PC-3 (cell line): Measurements from ENCODE around the gene RPL19.

Source experiments
- EZH2 ChIP-seq: fragments of 300-600 bp; sonication (generic); IDR thresholded peaks from one replicate; pipeline ENCODE4 v1.6.1; 2017; ENCODE audit warnings: antibody characterized with exemption, mild to moderate bottlenecking, low read length; ENCODE audit not compliant: unreplicated experiment
- TF ChIP-seq, protein P1 (sequence below): fragments of 300-600 bp; sonication (generic); conservative IDR thresholded peaks from 2 replicates; pipeline ENCODE4 v1.5.1; 2017; ENCODE audit warnings: antibody characterized with exemption, low read depth, mild to moderate bottlenecking, low read length

DNA sequence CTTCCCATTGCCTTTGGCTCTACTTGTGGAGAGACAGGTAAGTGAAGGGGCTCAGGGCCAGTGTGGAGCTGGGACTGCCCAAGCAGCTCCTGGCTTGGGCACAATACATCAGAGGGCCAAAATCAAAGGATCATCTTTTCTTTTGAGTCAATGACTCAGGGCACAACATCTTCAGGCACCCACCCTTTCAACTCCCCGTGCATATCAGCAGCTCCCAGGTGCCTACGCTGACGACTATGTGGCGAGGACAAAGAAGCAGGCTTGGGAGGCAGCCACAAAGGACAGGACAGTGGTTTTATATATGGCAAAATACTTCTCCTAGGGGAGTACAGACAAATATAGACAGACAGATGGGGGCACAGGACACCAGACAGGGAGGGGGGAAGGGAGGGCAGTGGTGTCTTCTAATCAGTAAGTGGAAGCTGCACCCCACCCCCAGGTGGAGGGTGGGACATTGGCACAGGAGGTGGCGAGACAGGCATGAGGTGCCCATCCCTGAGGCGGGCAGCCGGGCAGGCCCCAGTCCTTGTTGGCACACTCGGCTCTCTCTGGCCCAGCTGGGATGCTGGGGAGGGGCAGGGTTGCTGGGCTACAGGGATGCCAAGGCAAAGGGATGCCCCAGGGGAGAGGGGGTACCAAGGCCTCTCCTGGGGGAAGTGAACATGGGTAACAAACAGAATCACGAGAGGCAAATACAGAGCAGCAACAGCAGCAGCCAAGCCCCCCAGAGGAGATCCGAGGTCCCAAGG lies 26.4 kb upstream of the RPL19 start:
- TF ChIP-seq, protein P1, sequence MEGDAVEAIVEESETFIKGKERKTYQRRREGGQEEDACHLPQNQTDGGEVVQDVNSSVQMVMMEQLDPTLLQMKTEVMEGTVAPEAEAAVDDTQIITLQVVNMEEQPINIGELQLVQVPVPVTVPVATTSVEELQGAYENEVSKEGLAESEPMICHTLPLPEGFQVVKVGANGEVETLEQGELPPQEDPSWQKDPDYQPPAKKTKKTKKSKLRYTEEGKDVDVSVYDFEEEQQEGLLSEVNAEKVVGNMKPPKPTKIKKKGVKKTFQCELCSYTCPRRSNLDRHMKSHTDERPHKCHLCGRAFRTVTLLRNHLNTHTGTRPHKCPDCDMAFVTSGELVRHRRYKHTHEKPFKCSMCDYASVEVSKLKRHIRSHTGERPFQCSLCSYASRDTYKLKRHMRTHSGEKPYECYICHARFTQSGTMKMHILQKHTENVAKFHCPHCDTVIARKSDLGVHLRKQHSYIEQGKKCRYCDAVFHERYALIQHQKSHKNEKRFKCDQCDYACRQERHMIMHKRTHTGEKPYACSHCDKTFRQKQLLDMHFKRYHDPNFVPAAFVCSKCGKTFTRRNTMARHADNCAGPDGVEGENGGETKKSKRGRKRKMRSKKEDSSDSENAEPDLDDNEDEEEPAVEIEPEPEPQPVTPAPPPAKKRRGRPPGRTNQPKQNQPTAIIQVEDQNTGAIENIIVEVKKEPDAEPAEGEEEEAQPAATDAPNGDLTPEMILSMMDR = no peak
- TF ChIP-seq EZH2 = no peak
